ENCODE results near the gene AATF. TPM values are rescaled to one million over a fixed set of nuclear protein-coding genes. Genes with fewer than 3 reads are reported as not detected.
A peak's percentile ranks its signal among the peaks of the same experiment; 100 is the strongest.

Gene AATF
- total RNA-seq, 1 donor from 2014 or later = 86.1 TPM

DNA sequence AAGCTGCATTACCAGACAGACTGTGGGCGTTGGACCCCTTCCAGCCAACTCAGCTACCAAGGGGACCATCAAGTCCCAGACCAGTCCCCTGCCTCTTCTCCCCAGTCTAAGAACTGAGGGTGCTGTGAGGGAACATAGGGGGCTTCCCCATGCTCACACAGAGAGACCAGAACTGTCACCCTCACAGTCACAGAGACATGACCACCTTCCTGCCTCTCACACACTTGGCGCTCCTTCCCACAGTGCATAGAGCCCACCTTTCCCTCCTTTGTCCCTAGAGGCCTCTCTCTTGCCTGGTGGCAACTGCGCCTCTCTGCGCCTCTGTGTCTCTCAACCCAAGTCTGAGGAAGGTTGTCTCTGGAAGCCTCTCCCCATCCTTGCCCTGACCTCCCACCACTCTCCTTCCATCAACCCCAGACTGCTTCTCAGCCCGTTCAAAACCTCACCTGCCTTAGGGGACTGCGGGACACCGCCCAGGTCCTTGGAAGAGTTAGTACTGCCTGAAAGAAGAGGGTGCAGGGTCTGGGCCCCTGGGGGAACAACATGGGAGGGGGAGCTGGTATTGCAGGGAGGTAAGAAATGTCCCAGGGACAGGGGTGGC is 17.6 kb upstream of the AATF start:
- CTCF ChIA-PET = no interaction called here
- no peak overlapping the region for H3K4me3 Mint-ChIP-seq

DNA sequence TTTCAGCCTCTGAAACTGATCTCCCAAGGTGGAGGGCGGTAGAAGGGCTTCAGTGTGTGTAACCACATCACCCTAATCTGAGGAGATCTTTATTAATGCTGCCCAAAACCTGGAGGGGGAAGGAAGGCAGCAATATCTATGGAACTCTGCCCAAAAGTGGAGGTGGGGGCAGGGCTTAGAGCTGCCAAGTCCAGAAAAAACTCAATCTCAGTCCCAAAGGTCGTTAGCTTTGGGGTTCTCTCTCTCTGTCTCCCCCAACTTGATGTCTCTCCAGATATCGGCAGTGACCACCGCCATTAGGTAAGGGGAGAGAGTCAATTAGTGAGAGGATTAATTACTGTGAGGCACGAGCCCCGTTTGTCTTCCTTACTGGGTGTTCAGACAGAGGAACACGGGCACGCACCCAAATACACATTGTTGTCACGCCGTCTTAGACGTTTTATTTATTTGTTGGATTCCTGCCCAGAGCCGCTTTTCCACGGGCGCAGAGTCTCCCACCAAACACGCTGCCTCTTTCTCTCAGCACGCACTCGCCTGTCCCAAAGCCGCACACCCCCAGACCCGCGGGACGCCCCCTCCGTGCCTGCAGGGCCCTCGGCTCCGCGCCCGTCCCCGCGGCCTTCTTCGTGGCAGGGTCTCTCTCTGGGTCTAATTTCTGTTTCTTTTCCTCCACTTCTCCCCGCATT is 16.9 kb upstream of the AATF start:
- H3K36me3 Mint-ChIP-seq (ENCODE audit: low read depth) = no peaks in the 10 kb centered on the region
- DNase-seq = no peak
- intact Hi-C loops (cut with micrococcal nuclease) = no loop called here
- H3K4me3 Mint-ChIP-seq = peak overlapping the region; percentile 45
- H3K27ac Mint-ChIP-seq = no peak overlapping the region
- ChIA-PET POLR2A (interaction anchor here (0.6 kb wide), 1 partner anchor 843 kb away, joined by 4 read pairs; no protein-coding TSS in a partner anchor), CTCF (no interaction called here)
- peaks cover 66% of the 10 kb centered on the region for H3K27me3 Mint-ChIP-seq
- TF ChIP-seq, protein P1, sequence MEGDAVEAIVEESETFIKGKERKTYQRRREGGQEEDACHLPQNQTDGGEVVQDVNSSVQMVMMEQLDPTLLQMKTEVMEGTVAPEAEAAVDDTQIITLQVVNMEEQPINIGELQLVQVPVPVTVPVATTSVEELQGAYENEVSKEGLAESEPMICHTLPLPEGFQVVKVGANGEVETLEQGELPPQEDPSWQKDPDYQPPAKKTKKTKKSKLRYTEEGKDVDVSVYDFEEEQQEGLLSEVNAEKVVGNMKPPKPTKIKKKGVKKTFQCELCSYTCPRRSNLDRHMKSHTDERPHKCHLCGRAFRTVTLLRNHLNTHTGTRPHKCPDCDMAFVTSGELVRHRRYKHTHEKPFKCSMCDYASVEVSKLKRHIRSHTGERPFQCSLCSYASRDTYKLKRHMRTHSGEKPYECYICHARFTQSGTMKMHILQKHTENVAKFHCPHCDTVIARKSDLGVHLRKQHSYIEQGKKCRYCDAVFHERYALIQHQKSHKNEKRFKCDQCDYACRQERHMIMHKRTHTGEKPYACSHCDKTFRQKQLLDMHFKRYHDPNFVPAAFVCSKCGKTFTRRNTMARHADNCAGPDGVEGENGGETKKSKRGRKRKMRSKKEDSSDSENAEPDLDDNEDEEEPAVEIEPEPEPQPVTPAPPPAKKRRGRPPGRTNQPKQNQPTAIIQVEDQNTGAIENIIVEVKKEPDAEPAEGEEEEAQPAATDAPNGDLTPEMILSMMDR (IDR thresholded peaks at IDR 0.05) = no peak
- H3K9me3 Mint-ChIP-seq = no peaks in the 10 kb centered on the region
- ATAC-seq (ENCODE audit: low read depth) = no peak
- peaks cover 74% of the 10 kb centered on the region for H3K4me1 Mint-ChIP-seq

More for the DNA sequence above, 17.6 kb upstream of the AATF start:
- Mint-ChIP-seq H3K4me1 (peaks cover 69% of the 10 kb centered on the region), H3K36me3 (ENCODE audit: low read depth) (no peaks in the 10 kb centered on the region), H3K9me3 (no peaks in the 10 kb centered on the region), H3K27me3 (peaks cover 64% of the 10 kb centered on the region), H3K27ac (no peak overlapping the region)
- POLR2A ChIA-PET = no interaction called here
- intact Hi-C loops (cut with micrococcal nuclease) = no loop called here
- TF ChIP-seq, protein P1 (IDR thresholded peaks at IDR 0.05) = no peak
- DNase-seq (no peak), ATAC-seq (ENCODE audit: low read depth) (no peak)

DNA sequence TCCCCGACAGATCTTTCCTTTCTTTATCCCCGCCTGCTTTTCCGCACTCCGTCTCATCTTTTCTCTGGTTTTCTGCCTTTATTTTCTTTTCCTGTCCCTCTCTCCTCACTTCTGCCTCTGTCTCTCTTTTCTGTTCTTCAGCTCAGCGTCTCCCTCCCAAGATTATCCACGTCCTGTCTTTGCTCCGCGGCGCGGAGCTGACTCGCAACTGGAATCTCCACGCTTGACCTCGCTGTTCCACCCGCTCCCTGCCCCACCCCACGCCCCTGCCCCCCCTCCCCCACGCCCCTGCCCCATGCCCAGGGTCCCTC is 16.4 kb upstream of the AATF start:
- DNase-seq (no peak), ATAC-seq (ENCODE audit: low read depth) (no peak)
- Mint-ChIP-seq H3K4me1 (peaks cover 78% of the 10 kb centered on the region), H3K9me3 (no peaks in the 10 kb centered on the region), H3K27ac (no peak overlapping the region), H3K36me3 (ENCODE audit: low read depth) (no peaks in the 10 kb centered on the region), H3K27me3 (peaks cover 70% of the 10 kb centered on the region), H3K4me3 (peak overlapping the region; percentile 45)
- intact Hi-C loops (cut with micrococcal nuclease) = no loop called here
- ChIA-PET POLR2A (no interaction called here), CTCF (no interaction called here)
- TF ChIP-seq, protein P1 (IDR thresholded peaks at IDR 0.05) = no peak

GRCh38 chr17:36932694-36933511 is 15.9 kb upstream of the AATF start:
- Mint-ChIP-seq H3K9me3 (no peaks in the 10 kb centered on the region), H3K27ac (peak overlapping the region; percentile 24), H3K4me1 (peaks cover 78% of the 10 kb centered on the region), H3K36me3 (ENCODE audit: low read depth) (no peaks in the 10 kb centered on the region), H3K27me3 (peaks cover 73% of the 10 kb centered on the region), H3K4me3 (peak overlapping the region; percentile 36)
- POLR2A ChIA-PET = no interaction called here
- intact Hi-C loops (cut with micrococcal nuclease) = loop anchor here (1.0 kb wide), 1 partner anchor 9 kb away; no protein-coding TSS in a partner anchor
- DNase-seq (no peak), ATAC-seq (ENCODE audit: low read depth) (no peak)
- TF ChIP-seq, protein P1 (IDR thresholded peaks at IDR 0.05) = no peak
- CTCF ChIA-PET = no interaction called here
